KMS-11 (cell line): ENCODE results near the gene SLC25A21.
A peak's percentile ranks its signal among the peaks of the same experiment; 100 is the strongest.

Experiments
- H2AFZ ChIP-seq: fragments of 200-600 bp; sonication (generic); 2 replicates; pipeline ENCODE4 v1.6.1; 2016; ENCODE audit warnings: antibody characterized with exemption, mixed run types, low read depth
- H3K27ac ChIP-seq: fragments of 200-600 bp; sonication (generic); 2 replicates; pipeline ENCODE4 v1.6.1; 2016; ENCODE audit warnings: mild to moderate bottlenecking, mixed run types
- H3K27me3 ChIP-seq: fragments of 200-600 bp; sonication (generic); 2 replicates; pipeline ENCODE4 v1.6.1; 2017; ENCODE audit warnings: mild to moderate bottlenecking, low read depth, mixed run types, moderate library complexity; ENCODE audit not compliant: insufficient read depth
- H3K36me3 ChIP-seq: fragments of 200-600 bp; sonication (generic); 2 replicates; pipeline ENCODE4 v1.6.1; 2017; ENCODE audit warnings: mild to moderate bottlenecking, mixed run types; ENCODE audit not compliant: insufficient read depth
- H3K4me1 ChIP-seq: fragments of 200-600 bp; sonication (generic); 2 replicates; pipeline ENCODE4 v1.6.1; 2016; ENCODE audit warnings: mild to moderate bottlenecking, low read depth, mixed run types; ENCODE audit not compliant: poor library complexity, severe bottlenecking
- H3K4me2 ChIP-seq: fragments of 200-600 bp; sonication (generic); 2 replicates; pipeline ENCODE4 v1.7.0; 2016; ENCODE audit warnings: mild to moderate bottlenecking, mixed run types
- H3K4me3 ChIP-seq: fragments of 200-600 bp; sonication (generic); IDR thresholded peaks from 2 replicates; pipeline ENCODE4 v1.6.1; 2017; ENCODE audit warnings: low read depth, low read length, mixed read lengths; ENCODE audit not compliant: insufficient read depth
- H3K79me2 ChIP-seq: fragments of 200-600 bp; sonication (generic); 2 replicates; pipeline ENCODE4 v1.6.1; 2016; ENCODE audit warnings: low read depth, mixed run types; ENCODE audit not compliant: insufficient read depth
- H3K9ac ChIP-seq: fragments of 200-600 bp; sonication (generic); 2 replicates; pipeline ENCODE4 v1.6.1; 2016; ENCODE audit warnings: mild to moderate bottlenecking, mixed run types
- H4K20me1 ChIP-seq: fragments of 200-600 bp; sonication (generic); 2 replicates; pipeline ENCODE4 v1.6.1; 2016; ENCODE audit warnings: mild to moderate bottlenecking, mixed run types; ENCODE audit not compliant: insufficient read depth
- CTCF ChIP-seq: fragments of 200-600 bp; sonication (generic); conservative IDR thresholded peaks from 2 replicates; pipeline ENCODE4 v1.6.1; 2017; ENCODE audit warnings: low read depth, mild to moderate bottlenecking, antibody characterized with exemption, low read length, moderate library complexity, mixed read lengths

SLC25A21 gene

GRCh38 chr14:37157987-37158386 is 14.4 kb downstream of the SLC25A21 start:
- H3K4me3 ChIP-seq: no peak overlapping the region
- H2AFZ ChIP-seq: no peak overlapping the region
- no peak overlapping the region for H3K27ac ChIP-seq
- no peaks in the 10 kb centered on the region for H3K27me3 ChIP-seq
- TF ChIP-seq CTCF: no peak
- no peaks in the 10 kb centered on the region for H3K79me2 ChIP-seq
- no peaks in the 10 kb centered on the region for H3K36me3 ChIP-seq
- no peak overlapping the region for H3K9ac ChIP-seq
- no peak overlapping the region for H3K4me2 ChIP-seq
- H4K20me1 ChIP-seq: no peaks in the 10 kb centered on the region
- no peaks in the 10 kb centered on the region for H3K4me1 ChIP-seq

GRCh38 chr14:37153483-37153882 is 18.9 kb downstream of the SLC25A21 start:
- H2AFZ ChIP-seq: no peak overlapping the region
- H3K36me3 ChIP-seq: no peaks in the 10 kb centered on the region
- no peaks in the 10 kb centered on the region for H3K4me1 ChIP-seq
- no peak overlapping the region for H3K4me2 ChIP-seq
- TF ChIP-seq CTCF: no peak
- H3K27me3 ChIP-seq: no peaks in the 10 kb centered on the region
- no peak overlapping the region for H3K4me3 ChIP-seq
- H3K27ac ChIP-seq: no peak overlapping the region
- no peaks in the 10 kb centered on the region for H3K79me2 ChIP-seq
- no peak overlapping the region for H3K9ac ChIP-seq
- H4K20me1 ChIP-seq: no peaks in the 10 kb centered on the region

DNA sequence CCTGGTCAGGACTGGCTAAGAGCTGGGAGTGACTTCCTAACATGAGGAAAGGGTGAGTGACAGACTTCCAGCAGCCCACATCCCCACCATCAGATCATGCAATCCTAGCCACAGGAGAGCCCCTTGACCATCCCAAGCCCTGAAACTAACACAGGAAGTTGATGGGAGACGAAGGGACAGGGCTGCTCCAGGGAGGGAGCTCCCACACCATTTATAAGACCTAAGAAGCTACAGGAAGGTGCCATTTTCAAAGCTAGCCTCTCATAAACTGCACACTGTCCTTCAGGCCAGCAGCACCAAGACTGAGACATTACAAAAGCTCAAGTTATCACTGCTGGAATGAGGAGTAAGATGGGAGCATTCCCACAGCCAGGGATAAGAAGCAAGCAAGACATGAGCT is 19.4 kb downstream of the SLC25A21 start:
- no peak for TF ChIP-seq CTCF
- Histone ChIP-seq H3K9ac (no peak overlapping the region), H3K79me2 (no peaks in the 10 kb centered on the region)

DNA sequence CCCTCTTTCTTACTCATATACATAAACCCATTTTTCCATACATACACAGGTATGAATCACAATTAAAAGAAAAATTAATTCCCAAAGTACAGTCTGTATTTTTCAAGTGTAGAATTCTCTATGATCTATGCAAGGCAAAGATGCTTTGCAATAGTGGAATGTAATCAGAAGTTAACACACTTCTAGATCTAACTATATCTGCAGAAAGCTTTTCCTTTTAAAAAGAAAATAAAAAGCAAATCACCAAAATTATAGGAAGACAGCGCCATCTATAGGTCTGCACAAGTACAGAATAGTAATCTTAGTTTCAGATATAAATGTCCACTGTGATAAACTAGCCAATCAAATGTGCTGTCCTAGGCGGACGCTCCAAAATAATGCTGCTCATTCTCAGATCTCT is 22.0 kb downstream of the SLC25A21 start:
- Histone ChIP-seq H3K27ac (no peak overlapping the region), H3K79me2 (no peaks in the 10 kb centered on the region), H3K4me3 (no peak overlapping the region), H4K20me1 (no peaks in the 10 kb centered on the region), H3K4me2 (no peak overlapping the region), H2AFZ (no peak overlapping the region), H3K9ac (no peak overlapping the region), H3K4me1 (no peaks in the 10 kb centered on the region), H3K27me3 (no peaks in the 10 kb centered on the region), H3K36me3 (no peaks in the 10 kb centered on the region)
- peak; percentile 71 for TF ChIP-seq CTCF

More for the DNA sequence above, 19.4 kb downstream of the SLC25A21 start:
- Histone ChIP-seq H2AFZ (no peak overlapping the region), H3K4me3 (no peak overlapping the region), H3K27ac (no peak overlapping the region), H3K4me2 (no peak overlapping the region), H3K4me1 (no peaks in the 10 kb centered on the region), H4K20me1 (no peaks in the 10 kb centered on the region), H3K36me3 (no peaks in the 10 kb centered on the region), H3K27me3 (no peaks in the 10 kb centered on the region)
